Endothelial cell of umbilical vein (primary cell): ENCODE data around the gene OOEP. TPM values are rescaled to one million over a fixed set of nuclear protein-coding genes. Genes with fewer than 3 reads are reported as not detected.

ENCODE experiments used
- BruUV-seq: library from RNA; stranded (reverse); fragments of 400-500 nt; replicated peaks from 2 replicates; lab custom pipeline; 2021; lab: Mats Ljungman, UMichigan
- CTCF ChIA-PET: fragments of 300-600, 350-600 bp; sonication (Branson Sonifier 250); formaldehyde crosslinking; loops from one replicate; lab custom pipeline; 2021; ENCODE audit warnings: antibody characterized with exemption, inconsistent platforms; lab: Charles Lee
- POLR2A ChIA-PET: fragments of 300-600, 350-600 bp; sonication (Branson Sonifier 250); formaldehyde crosslinking; loops from one replicate; lab custom pipeline; 2021; ENCODE audit warnings: antibody characterized with exemption, inconsistent platforms; lab: Charles Lee
- DNase-seq: peaks from one replicate; pipeline ENCODE4 v3.0.0-alpha.2; 2011; ENCODE audit warnings: low read depth, low spot score
- FAIRE-seq: peaks from 2 replicates; lab custom pipeline; 2011; peaks lifted over from hg19 to GRCh38; lab: Jason Lieb, UNC
- H2AFZ ChIP-seq: 2 replicates; pipeline ENCODE4 v1.6.0; 2012; ENCODE audit warnings: low read depth, low read length, control low read depth, inconsistent platforms
- H3K27ac ChIP-seq: 2 replicates; pipeline ENCODE4 v1.5.1; 2011; ENCODE audit warnings: low read depth, mild to moderate bottlenecking, control low read depth, low read length, moderate library complexity; ENCODE audit not compliant: insufficient read depth
- H3K27me3 ChIP-seq, 2 experiments: 2 replicates each; pipeline versions ENCODE4 v1.6.0 to v1.6.1; 2011; ENCODE audit warnings: low read length in 2 of 2, mixed read lengths in 1 of 2; ENCODE audit not compliant: control insufficient read depth in 2 of 2, insufficient read depth in 2 of 2
- H3K36me3 ChIP-seq, 2 experiments: 2 replicates in 1 of 2; 3 replicates in 1 of 2; pipeline ENCODE4 v1.5.1; 2011; ENCODE audit warnings: low read length in 2 of 2, mild to moderate bottlenecking in 1 of 2, moderate library complexity in 1 of 2; ENCODE audit not compliant: control insufficient read depth in 2 of 2, insufficient read depth in 2 of 2; ENCODE audit errors: extremely low read depth in 1 of 2
- H3K4me1 ChIP-seq: 3 replicates; pipeline ENCODE4 v1.5.1; 2011; ENCODE audit warnings: mild to moderate bottlenecking, low read length; ENCODE audit not compliant: control insufficient read depth, insufficient read depth; ENCODE audit errors: extremely low read depth
- H3K4me2 ChIP-seq: 2 replicates; pipeline ENCODE4 v1.6.1; 2011; ENCODE audit warnings: low read length, control low read depth, mixed read lengths; ENCODE audit not compliant: insufficient read depth
- H3K4me3 ChIP-seq, 3 experiments: fragments of 200-600 bp in 1 of 3; sonication (generic), shearing (Covaris generic) in 1 of 3; replicated peaks in 1 of 3; 2 replicates each; pipeline ENCODE4 v1.5.1; 2011 to 2016; ENCODE audit warnings: control low read depth in 3 of 3, low read length in 3 of 3, mild to moderate bottlenecking in 2 of 3, inconsistent platforms in 1 of 3, low read depth in 1 of 3, moderate library complexity in 1 of 3; ENCODE audit not compliant: insufficient read depth in 1 of 3
- H3K79me2 ChIP-seq: 2 replicates; pipeline ENCODE4 v1.6.0; 2012; ENCODE audit warnings: low read length, inconsistent platforms; ENCODE audit not compliant: control insufficient read depth, insufficient read depth
- H3K9ac ChIP-seq: replicated peaks from 2 replicates; pipeline ENCODE3; 2011; ENCODE audit warnings: low read length, control low read depth; ENCODE audit not compliant: insufficient read depth; ENCODE audit errors: extremely low read depth
- H3K9me1 ChIP-seq: replicated peaks from 3 replicates; pipeline ENCODE4 v1.6.0; 2011; ENCODE audit warnings: mild to moderate bottlenecking, low read length; ENCODE audit not compliant: control insufficient read depth, insufficient read depth; ENCODE audit errors: extremely low read depth
- H3K9me3 ChIP-seq: replicated peaks from 2 replicates; pipeline ENCODE4 v1.5.1; 2012; ENCODE audit warnings: low read length, inconsistent platforms; ENCODE audit not compliant: control insufficient read depth, insufficient read depth
- H4K20me1 ChIP-seq: replicated peaks from 2 replicates; pipeline ENCODE3; 2011; ENCODE audit warnings: mild to moderate bottlenecking, low read length; ENCODE audit not compliant: control insufficient read depth, insufficient read depth; ENCODE audit errors: extremely low read depth
- EZH2 ChIP-seq: IDR thresholded peaks from 2 replicates; pipeline ENCODE4 v1.6.1; 2012; ENCODE audit warnings: borderline replicate concordance, low read depth, mild to moderate bottlenecking, moderate library complexity, low read length, inconsistent platforms; ENCODE audit not compliant: severe bottlenecking
- FOS ChIP-seq: IDR thresholded peaks from 2 replicates; pipeline ENCODE4 v1.6.1; 2011; ENCODE audit warnings: mild to moderate bottlenecking, low read length, moderate library complexity, borderline replicate concordance; ENCODE audit not compliant: insufficient read depth
- GATA2 ChIP-seq: IDR thresholded peaks from 2 replicates; pipeline ENCODE4 v1.7.0; 2011; ENCODE audit warnings: low read depth, mild to moderate bottlenecking, moderate library complexity, mixed read lengths, low read length; ENCODE audit not compliant: insufficient read length, insufficient read depth
- JUN ChIP-seq: IDR thresholded peaks from 2 replicates; pipeline ENCODE4 v1.6.1; 2011; ENCODE audit warnings: borderline replicate concordance, low read depth; ENCODE audit not compliant: insufficient read length, insufficient read depth
- POLR2A ChIP-seq: IDR thresholded peaks from 2 replicates; pipeline ENCODE4 v1.6.1; 2012; ENCODE audit warnings: low read depth, mild to moderate bottlenecking, control low read depth, low read length
- POLR2AphosphoS5 ChIP-seq: IDR thresholded peaks from 2 replicates; pipeline ENCODE4 v1.6.1; 2012; ENCODE audit warnings: low read depth, mild to moderate bottlenecking, control low read depth, low read length, moderate library complexity; ENCODE audit not compliant: insufficient read depth
- dilution Hi-C: fragments of 300-500 bp; cut with MboI; formaldehyde crosslinking; loops from one replicate; pipeline ENCODE4 v1.15.0; 2019; ENCODE audit warnings: low sequenced_read_pairs; ENCODE audit not compliant: extremely low pct_ligation_motif_present
- intact Hi-C: fragments of 100-400 bp; cut with micrococcal nuclease; formaldehyde crosslinking; loops from one replicate; pipeline ENCODE4 v1.10.0; 2022
- polyA plus RNA-seq, 4 experiments: library from polyadenylated mRNA; depleted of rRNA in 3 of 4; stranded (reverse) in 3 of 4; unstranded in 1 of 4; fragments of >200 nt; gene quantifications; 2 replicates each; pipeline versions ENCODE4 v1.2.1 to v1.2.3, GENCODE V29; 2011 to 2012; ENCODE audit warnings: missing spikeins in 1 of 4
- total RNA-seq: library from RNA; stranded (reverse); gene quantifications from 2 replicates; pipeline ENCODE4 v1.2.3, GENCODE V29; 2021
- TF ChIP-seq, protein P1 (sequence below): IDR thresholded peaks from 2 replicates; pipeline ENCODE4 v1.6.1; 2011; ENCODE audit not compliant: insufficient read depth, insufficient read length
- TF ChIP-seq, protein P2 (sequence below), 2 donors: IDR thresholded peaks; 1 replicate in 1 of 2; 2 replicates in 1 of 2; pipeline ENCODE4 v1.5.1; 2011; ENCODE audit warnings: low read length in 2 of 2, mild to moderate bottlenecking in 2 of 2, moderate library complexity in 2 of 2, control low read depth in 1 of 2, inconsistent platforms in 1 of 2, low read depth in 1 of 2; ENCODE audit not compliant: insufficient read depth in 1 of 2; ENCODE audit errors: extremely low read depth in 1 of 2

OOEP gene
- total and polyA plus RNA-seq, 2 donors (not counting 3 experiments of a cell fraction or from before 2014, with no cell fraction given), result 0.19 TPM; not detected in 1

DNA sequence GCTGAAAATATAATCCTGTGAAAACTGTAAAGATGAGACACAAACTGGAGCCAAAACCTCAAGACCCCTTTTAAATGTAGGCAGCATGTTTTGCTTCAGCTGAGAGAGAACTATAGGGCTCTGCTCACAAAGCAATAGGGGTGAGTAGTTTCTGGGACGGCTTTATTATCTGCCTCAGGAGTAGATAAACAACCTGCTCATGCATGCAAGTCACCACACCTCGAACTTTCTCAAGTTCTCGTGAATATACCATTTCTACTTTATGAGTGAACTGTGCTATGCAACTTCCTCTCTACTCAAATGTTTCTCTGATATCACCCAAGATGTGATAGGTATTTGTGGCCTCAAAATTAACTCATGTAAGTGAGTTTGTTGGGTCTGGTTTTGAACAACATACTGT is 7.5 kb upstream of the OOEP start:
- Histone ChIP-seq H3K4me2 (no peak overlapping the region), H3K79me2 (no peaks in the 10 kb centered on the region), H3K4me1 (no peaks in the 10 kb centered on the region), H3K4me3 (no peak overlapping the region), H4K20me1 (no peaks in the 10 kb centered on the region), H3K9ac (no peak overlapping the region), H3K9me1 (no peaks in the 10 kb centered on the region), H3K27ac (no peak overlapping the region), H3K36me3 (no peaks in the 10 kb centered on the region), H3K9me3 (no peaks in the 10 kb centered on the region), H2AFZ (no peak overlapping the region), H3K27me3 (no peaks in the 10 kb centered on the region)
- DNase-seq (no peak), FAIRE-seq (no peak)
- BruUV-seq, result no TSS peak
- intact Hi-C loops (no loop called here), dilution Hi-C loops (no loop called here)
- ChIA-PET CTCF (interaction anchor here (1.3 kb wide), 2 partner anchors 12 kb away, joined by 3 to 7 read pairs; no protein-coding TSS in a partner anchor), POLR2A (no interaction called here)
- TF ChIP-seq POLR2A (no peak), JUN (no peak), GATA2 (no peak), FOS (no peak), POLR2AphosphoS5 (no peak), EZH2 (no peak)
- TF ChIP-seq, protein P1, sequence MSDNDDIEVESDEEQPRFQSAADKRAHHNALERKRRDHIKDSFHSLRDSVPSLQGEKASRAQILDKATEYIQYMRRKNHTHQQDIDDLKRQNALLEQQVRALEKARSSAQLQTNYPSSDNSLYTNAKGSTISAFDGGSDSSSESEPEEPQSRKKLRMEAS, result no peak
- TF ChIP-seq, protein P2, sequence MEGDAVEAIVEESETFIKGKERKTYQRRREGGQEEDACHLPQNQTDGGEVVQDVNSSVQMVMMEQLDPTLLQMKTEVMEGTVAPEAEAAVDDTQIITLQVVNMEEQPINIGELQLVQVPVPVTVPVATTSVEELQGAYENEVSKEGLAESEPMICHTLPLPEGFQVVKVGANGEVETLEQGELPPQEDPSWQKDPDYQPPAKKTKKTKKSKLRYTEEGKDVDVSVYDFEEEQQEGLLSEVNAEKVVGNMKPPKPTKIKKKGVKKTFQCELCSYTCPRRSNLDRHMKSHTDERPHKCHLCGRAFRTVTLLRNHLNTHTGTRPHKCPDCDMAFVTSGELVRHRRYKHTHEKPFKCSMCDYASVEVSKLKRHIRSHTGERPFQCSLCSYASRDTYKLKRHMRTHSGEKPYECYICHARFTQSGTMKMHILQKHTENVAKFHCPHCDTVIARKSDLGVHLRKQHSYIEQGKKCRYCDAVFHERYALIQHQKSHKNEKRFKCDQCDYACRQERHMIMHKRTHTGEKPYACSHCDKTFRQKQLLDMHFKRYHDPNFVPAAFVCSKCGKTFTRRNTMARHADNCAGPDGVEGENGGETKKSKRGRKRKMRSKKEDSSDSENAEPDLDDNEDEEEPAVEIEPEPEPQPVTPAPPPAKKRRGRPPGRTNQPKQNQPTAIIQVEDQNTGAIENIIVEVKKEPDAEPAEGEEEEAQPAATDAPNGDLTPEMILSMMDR (IDR thresholded peaks at IDR 0.05; ENCODE audit: extremely low read depth in 1 of 2, insufficient read depth in 1 of 2, low read depth in 1 of 2, low read length in 2 of 2), result no peak
